ENCODE data around the gene ZNF750. TPM values are rescaled to one million over a fixed set of nuclear protein-coding genes. Genes with fewer than 3 reads are reported as not detected.

Gene ZNF750
- total RNA-seq, 1 experiment from 2014 or later: not detected

DNA sequence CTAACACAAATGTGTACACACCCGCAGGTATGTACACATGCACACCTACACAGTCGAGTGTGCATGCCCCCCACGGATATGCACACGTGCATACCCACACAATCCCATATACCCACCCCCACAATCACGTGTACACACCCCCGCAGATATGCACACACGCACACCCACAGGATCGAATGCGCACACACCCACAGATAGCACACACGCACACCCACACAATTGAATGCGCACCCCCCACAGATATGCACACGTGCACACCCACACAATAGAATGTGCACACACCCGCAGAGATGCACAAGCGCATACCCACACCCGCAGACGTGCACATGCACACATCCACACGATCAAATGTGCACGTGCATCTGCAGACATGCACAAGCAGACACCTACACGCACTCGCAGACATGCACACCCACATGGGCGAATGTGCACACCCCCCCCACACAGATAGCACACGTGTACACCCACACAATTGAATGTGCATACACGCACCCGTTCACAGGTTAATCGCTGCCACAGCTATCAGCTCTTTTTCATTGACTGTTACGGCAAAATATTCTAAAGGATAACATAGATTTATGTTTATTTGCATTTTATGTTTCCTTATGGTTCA is 10.8 kb downstream of the ZNF750 start:
- peaks cover 51% of the 10 kb centered on the region for H3K36me3 ChIP-seq
- no peak overlapping the region for H3K27ac ChIP-seq
- H3K4me3 ChIP-seq: no peak overlapping the region
- DNase-seq (ENCODE audit: low read depth in 1 of 2, low spot score in 2 of 2): no peak
- H3K9me3 ChIP-seq (replicated peaks): no peaks in the 10 kb centered on the region
- H3K4me1 ChIP-seq (replicated peaks): no peaks in the 10 kb centered on the region
- H3K27me3 ChIP-seq (replicated peaks): no peaks in the 10 kb centered on the region

DNA sequence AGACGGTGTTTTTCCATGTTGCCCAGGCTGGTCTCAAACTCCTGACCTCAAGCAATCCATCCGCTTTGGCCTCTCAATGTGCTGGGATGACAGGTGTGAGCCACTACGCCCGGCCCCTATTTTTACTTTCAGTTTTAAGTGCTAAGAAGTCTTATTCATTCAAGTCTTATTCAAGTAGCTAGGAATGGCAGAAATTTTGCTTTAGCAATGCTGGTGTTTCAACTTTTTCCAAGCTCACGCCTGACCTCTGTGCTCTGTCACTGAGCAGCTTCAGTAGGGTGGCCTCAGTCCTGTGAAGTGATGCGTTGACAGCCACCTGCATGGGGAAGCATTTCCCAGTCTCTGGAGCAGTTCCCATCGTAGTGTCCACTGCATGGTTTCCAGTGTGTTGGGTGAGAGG is 12.9 kb downstream of the ZNF750 start:
- no peak for DNase-seq (ENCODE audit: low read depth in 1 of 2, low spot score in 2 of 2)
- no peaks in the 10 kb centered on the region for H3K4me1 ChIP-seq (replicated peaks)
- no peak overlapping the region for H3K27ac ChIP-seq
- no peak overlapping the region for H3K4me3 ChIP-seq
- peaks cover 37% of the 10 kb centered on the region for H3K36me3 ChIP-seq
- H3K27me3 ChIP-seq (replicated peaks): no peaks in the 10 kb centered on the region
- no peaks in the 10 kb centered on the region for H3K9me3 ChIP-seq (replicated peaks)

DNA sequence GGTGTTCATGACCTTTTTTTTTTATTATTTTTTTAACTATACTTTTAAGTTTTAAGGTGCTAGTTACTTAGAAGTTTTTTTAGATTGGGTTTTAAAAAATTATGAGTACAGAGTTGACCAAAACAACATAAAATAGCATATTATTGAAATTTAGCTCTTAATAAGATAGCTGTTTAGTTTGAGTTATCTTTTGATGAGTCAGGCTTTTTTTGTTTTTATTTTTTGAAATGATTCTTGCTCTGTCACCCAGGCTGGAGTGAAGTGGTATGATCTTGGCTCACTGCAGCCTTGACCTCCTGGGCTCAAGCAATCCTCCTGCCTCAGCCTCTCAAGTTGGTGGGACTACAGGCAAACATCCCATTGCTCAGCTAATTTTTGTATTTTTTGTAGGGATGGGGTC is 13.6 kb downstream of the ZNF750 start:
- no peak for DNase-seq (ENCODE audit: low read depth in 1 of 2, low spot score in 2 of 2)
- H3K4me3 ChIP-seq: no peak overlapping the region
- no peaks in the 10 kb centered on the region for H3K27me3 ChIP-seq (replicated peaks)

DNA sequence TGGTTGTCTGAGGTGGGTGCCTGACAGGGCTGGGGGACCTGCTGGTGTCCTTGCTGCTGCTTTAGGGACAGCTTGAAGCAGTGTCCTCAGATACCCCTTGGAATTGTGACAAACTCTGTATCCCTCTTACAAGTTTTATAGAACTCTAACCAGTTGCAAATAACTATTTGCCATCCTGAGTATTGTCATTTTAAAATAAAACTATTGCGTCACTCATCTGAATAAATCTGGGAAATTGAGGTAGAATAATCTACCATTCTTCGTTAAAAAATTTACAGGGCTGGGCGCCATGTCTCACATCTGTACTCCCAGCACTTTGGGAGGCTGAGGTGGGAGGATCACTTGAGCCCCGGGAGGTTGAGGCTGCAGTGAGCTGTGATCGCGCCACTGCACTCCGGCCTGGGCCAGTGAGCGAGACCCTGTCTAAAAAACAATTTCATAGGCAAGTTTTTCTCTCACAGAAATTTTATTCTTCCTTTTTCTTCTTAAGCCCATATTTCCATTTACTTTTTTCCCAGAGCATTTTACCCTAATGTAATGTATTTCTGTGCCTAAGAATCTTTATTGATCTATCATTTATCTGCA is 14.2 kb downstream of the ZNF750 start:
- H3K9me3 ChIP-seq (replicated peaks): no peaks in the 10 kb centered on the region
- H3K4me1 ChIP-seq (replicated peaks): no peaks in the 10 kb centered on the region
- no peak overlapping the region for H3K4me3 ChIP-seq
- no peak overlapping the region for H3K27ac ChIP-seq
- peaks cover 31% of the 10 kb centered on the region for H3K36me3 ChIP-seq
- no peaks in the 10 kb centered on the region for H3K27me3 ChIP-seq (replicated peaks)
- DNase-seq (ENCODE audit: low read depth in 1 of 2, low spot score in 2 of 2): no peak

More for the DNA sequence above, 13.6 kb downstream of the ZNF750 start:
- Histone ChIP-seq H3K36me3 (peaks cover 33% of the 10 kb centered on the region), H3K27ac (no peak overlapping the region), H3K4me1 (replicated peaks) (no peaks in the 10 kb centered on the region), H3K9me3 (replicated peaks) (no peaks in the 10 kb centered on the region)

DNA sequence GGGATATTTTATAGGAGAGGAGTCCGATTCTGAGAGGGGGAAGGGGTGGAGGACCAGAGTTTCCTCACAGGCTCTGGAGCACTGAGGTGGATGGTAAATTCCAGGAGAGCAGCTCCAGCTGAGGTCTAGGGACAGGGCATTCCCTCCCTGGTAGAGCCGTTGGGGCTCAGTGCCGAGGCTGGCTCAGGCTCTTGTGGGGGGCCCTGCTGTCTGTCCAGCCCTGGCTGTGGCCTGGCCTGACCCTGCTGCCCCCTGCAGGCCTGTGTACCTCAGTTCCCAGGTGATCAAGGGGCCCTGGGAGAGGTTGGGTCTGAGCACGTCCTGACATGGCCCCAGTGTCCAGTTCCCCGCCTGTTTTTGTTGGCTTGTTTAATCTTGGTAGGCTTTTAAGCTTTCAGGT is 16.8 kb downstream of the ZNF750 start:
- Histone ChIP-seq H3K4me1 (replicated peaks) (peaks cover 8% of the 10 kb centered on the region), H3K36me3 (peaks cover 34% of the 10 kb centered on the region), H3K9me3 (replicated peaks) (peaks cover 4% of the 10 kb centered on the region; the same call in 1 of the 2 replicates), H3K4me3 (no peak overlapping the region), H3K27ac (no peak overlapping the region), H3K27me3 (replicated peaks) (no peaks in the 10 kb centered on the region)
- no peak for DNase-seq (ENCODE audit: low read depth in 1 of 2, low spot score in 2 of 2)

DNA sequence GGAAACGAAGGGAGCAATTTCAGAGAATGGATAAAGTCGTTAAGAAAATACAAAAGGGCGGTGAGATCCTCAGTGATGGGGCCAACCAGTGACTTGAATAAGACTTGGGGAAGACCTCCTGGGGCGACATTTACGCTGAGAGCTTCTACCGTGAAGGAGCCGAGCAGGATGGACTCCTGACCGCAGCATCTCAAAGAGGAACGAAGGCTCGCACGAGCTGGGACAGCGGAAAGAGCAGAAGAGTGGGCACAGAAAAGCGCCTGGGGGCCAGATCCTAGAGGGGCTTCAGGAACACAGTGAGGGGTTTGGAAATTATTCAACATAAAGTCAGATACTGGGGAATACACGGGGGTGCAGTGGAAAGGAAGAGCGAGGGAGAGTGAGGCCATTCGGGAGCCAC is 17.5 kb downstream of the ZNF750 start:
- Histone ChIP-seq H3K4me1 (replicated peaks) (peaks cover 12% of the 10 kb centered on the region), H3K9me3 (replicated peaks) (peaks cover 4% of the 10 kb centered on the region; the same call in 1 of the 2 replicates), H3K36me3 (peaks cover 39% of the 10 kb centered on the region), H3K27ac (no peak overlapping the region), H3K4me3 (no peak overlapping the region), H3K27me3 (replicated peaks) (no peaks in the 10 kb centered on the region)
- no peak for DNase-seq (ENCODE audit: low read depth in 1 of 2, low spot score in 2 of 2)

DNA sequence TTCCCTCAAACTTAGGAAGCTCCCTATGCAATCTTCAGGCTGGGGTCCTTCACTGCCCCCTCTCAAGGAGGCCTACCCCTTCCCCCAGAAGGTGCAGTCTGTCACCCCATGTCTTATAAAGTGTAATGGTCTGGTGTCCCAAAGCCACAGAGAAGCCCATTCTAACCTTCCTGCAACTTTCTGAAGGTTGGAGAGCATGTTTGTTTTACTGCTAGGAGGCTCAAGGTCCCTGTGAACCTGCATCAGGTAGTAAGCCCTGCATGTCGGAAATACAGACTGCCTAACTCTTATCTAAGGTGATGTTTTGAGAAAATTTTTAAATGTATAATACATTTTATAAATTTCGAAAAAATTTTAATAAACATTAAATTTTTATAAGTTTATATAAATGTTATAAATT is 18.3 kb downstream of the ZNF750 start:
- Histone ChIP-seq H3K36me3 (peaks cover 42% of the 10 kb centered on the region), H3K9me3 (replicated peaks) (peaks cover 4% of the 10 kb centered on the region; the same call in 1 of the 2 replicates), H3K4me3 (no peak overlapping the region), H3K27me3 (replicated peaks) (no peaks in the 10 kb centered on the region), H3K27ac (no peak overlapping the region), H3K4me1 (replicated peaks) (peaks cover 12% of the 10 kb centered on the region)
- no peak for DNase-seq (ENCODE audit: low read depth in 1 of 2, low spot score in 2 of 2)

DNA sequence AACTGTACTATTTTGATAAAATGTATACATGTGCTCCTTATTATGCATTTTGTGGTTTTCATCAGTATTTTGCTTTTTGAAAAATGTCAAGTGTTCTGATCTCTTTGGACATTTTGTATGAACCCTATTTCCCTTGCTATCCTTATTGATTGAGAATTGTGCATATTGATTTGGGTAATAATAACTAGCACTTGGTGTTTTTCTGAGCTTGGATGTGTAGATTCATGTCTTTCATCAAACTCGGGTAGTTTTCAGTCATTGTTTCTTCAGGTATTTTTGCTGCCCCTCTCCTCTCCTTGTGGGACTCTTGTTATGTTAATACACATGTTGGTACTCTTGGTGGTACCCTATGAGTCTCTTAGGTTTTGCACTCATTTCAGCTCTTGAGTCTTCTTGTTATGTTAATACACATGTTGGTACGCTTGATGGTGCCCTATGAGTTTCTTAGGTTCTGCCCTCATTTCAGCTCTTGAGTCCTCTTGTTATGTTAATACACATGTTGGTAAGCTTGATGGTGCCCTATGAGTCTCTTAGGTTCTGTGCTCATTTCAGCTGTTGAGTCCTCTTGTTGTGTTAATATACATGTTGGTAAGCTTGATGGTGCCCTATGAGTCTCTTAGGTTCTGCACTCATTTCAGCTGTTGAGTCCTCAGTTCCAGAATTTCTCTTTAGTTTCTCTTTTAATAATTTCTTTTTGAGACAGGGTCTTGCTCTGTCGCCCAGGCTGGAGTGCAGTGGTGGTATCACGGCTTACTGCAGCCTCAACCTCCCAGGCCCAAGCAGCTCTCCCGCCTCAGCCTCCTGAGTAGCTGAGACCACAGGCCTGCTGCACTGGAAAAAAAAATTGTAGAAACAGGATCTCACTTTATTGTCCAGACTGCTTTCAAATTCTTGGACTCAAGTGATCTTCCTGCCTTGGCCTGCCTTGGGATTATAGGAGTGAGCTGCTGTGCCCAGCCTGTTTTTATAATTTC is 19.3 kb downstream of the ZNF750 start:
- Histone ChIP-seq H3K9me3 (replicated peaks) (peaks cover 4% of the 10 kb centered on the region; the same call in 1 of the 2 replicates), H3K4me3 (no peak overlapping the region), H3K27me3 (replicated peaks) (no peaks in the 10 kb centered on the region), H3K4me1 (replicated peaks) (peaks cover 12% of the 10 kb centered on the region), H3K27ac (no peak overlapping the region), H3K36me3 (peaks cover 45% of the 10 kb centered on the region)
- no peak for DNase-seq (ENCODE audit: low read depth in 1 of 2, low spot score in 2 of 2)

DNA sequence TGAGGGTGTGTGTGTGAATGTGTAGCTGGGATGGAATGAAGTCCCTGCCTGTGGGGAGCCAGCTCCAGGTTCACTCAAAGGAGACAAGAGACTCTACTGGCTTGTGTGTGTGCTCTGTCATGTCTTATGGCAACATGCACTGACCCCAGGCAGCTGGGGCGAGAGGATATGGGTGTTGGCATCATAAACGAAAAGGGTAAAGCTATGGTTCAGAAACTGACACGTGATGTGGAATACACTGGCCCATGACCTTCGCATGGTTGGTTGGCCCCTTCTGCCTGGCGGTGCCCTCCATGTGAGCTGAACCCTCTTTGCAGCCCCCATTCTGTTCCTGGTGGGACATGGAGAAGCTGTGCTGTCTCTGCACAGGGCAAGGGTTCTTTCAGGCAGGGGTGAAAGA is 21.9 kb downstream of the ZNF750 start:
- Histone ChIP-seq H3K9me3 (replicated peaks) (peaks cover 4% of the 10 kb centered on the region; the same call in 1 of the 2 replicates), H3K27me3 (replicated peaks) (no peaks in the 10 kb centered on the region)
- DNase-seq (ENCODE audit: low read depth in 1 of 2, low spot score in 2 of 2): peak in 1 of 2 experiments; percentile 15

DNA sequence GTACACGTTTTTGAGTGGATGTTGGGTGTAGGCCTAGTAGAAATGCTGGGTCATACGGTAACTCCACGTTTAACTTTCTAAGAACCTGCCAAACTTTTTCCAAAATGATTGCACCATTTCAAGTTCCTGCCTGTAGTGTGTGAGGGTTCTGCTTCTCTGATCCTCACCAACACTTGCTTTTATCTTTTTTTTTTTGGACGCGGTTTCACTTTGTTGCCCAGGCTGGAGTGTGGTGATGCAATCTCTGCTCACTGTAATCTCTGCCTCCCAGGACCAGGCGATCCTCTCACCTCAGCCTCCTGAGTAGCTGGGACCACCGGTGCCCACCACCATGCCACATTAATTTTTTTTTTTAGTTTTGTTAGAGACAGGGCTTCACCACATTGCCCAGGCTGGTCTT is 23.5 kb downstream of the ZNF750 start:
- Histone ChIP-seq H3K36me3 (peaks cover 67% of the 10 kb centered on the region), H3K27ac (no peak overlapping the region), H3K27me3 (replicated peaks) (no peaks in the 10 kb centered on the region), H3K9me3 (replicated peaks) (peaks cover 4% of the 10 kb centered on the region; the same call in 1 of the 2 replicates), H3K4me3 (no peak overlapping the region), H3K4me1 (replicated peaks) (peaks cover 12% of the 10 kb centered on the region)
- DNase-seq (ENCODE audit: low read depth in 1 of 2, low spot score in 2 of 2): no peak

More for the DNA sequence above, 21.9 kb downstream of the ZNF750 start:
- Histone ChIP-seq H3K27ac (no peak overlapping the region), H3K4me3 (no peak overlapping the region), H3K36me3 (peaks cover 55% of the 10 kb centered on the region), H3K4me1 (replicated peaks) (peaks cover 12% of the 10 kb centered on the region)

DNA sequence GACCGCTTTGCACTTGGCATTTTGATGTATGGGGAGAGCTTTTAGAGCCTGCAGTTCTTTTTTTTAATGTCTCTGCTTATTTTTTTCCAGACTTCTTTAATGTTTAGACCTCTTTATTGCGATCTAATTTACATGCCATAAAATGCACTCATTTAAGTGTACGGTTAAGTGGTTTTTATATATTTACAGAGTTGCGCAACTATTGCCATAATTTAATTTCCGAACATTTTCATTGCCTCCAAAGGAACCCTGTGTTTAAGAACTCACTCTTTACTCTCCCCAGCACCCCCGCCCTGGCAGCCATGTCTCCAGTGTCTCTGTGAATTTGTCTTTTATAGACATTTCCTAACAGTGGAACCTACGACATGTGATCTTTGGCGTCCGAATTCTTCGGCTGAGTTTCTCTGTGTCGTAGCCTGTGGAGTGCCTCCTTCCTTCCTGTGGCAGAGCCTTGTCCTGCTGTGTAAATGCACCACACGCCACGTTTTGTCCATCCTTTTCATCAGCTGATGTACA is 24.0 kb downstream of the ZNF750 start:
- H3K36me3 ChIP-seq: peaks cover 70% of the 10 kb centered on the region
- H3K27ac ChIP-seq: no peak overlapping the region
- H3K4me3 ChIP-seq: no peak overlapping the region
- peaks cover 12% of the 10 kb centered on the region for H3K4me1 ChIP-seq (replicated peaks)
- no peak for DNase-seq (ENCODE audit: low read depth in 1 of 2, low spot score in 2 of 2)
- peaks cover 4% of the 10 kb centered on the region; the same call in 1 of the 2 replicates for H3K9me3 ChIP-seq (replicated peaks)
- H3K27me3 ChIP-seq (replicated peaks): no peaks in the 10 kb centered on the region

DNA sequence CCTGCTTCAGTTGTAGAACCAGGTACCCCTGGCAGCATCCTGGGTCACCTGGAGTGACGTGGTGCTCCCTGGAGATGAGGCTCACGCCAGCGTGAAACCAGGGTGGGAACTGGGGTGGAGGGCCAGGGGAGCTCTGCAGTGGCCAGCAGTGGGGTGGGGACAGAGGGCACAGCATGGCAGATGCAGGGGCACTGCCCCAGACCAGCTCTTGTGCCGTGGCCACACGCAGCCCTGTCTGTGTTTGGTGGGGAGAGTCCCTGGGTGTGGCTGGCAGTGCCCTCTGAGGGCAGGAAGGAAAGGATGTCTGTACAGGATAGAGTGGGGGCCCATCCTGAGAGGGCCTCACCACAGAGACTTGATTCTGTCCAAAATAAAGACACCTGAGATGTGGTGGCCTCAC is 24.5 kb downstream of the ZNF750 start:
- Histone ChIP-seq H3K4me1 (replicated peaks) (peaks cover 12% of the 10 kb centered on the region), H3K36me3 (peaks cover 74% of the 10 kb centered on the region), H3K27ac (no peak overlapping the region), H3K27me3 (replicated peaks) (no peaks in the 10 kb centered on the region), H3K4me3 (no peak overlapping the region), H3K9me3 (replicated peaks) (peaks cover 4% of the 10 kb centered on the region; the same call in 1 of the 2 replicates)
- DNase-seq (ENCODE audit: low read depth in 1 of 2, low spot score in 2 of 2): no peak

DNA sequence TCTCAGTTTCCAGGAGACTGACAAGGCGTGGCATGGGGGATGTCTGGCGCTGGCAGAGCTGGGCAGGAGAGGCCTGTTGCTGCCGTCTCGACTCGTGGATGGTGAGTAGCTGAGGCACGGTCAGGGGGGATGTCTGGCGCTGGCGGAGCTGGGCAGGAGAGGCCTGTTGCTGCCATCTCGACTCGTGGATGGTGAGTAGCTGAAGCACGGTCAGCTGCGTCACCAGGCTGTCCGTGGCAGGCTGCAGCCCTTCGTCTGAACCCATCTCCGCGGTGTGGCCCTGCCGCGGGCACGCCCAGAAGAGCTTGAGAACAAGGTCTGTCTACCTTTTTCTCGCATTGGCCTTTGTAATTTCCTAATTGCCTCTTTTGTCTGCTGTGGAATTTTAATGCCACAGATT is 25.0 kb downstream of the ZNF750 start:
- Histone ChIP-seq H3K9me3 (replicated peaks) (no peaks in the 10 kb centered on the region; the same call in 1 of the 2 replicates), H3K27me3 (replicated peaks) (no peaks in the 10 kb centered on the region), H3K27ac (no peak overlapping the region), H3K4me1 (replicated peaks) (peaks cover 12% of the 10 kb centered on the region), H3K4me3 (no peak overlapping the region), H3K36me3 (peaks cover 73% of the 10 kb centered on the region)
- no peak for DNase-seq (ENCODE audit: low read depth in 1 of 2, low spot score in 2 of 2)

Measured in SJSA1 (cell line).